Stimulated activated CD8-positive, alpha-beta memory T cell treated with anti-CD3 and anti-CD28 coated beads, Interleukin-4, amount 100 ng/mL, for 48 hours (primary cell): ENCODE data around the gene ST6GALNAC3.
"Not testable (repeated sequence)": the region's sequence is repeated elsewhere in the genome, so short reads cannot be mapped to it uniquely, and the experiment has no call there.

Experiments used
- DNase-seq: peaks from one replicate; pipeline ENCODE4 v3.0.0-alpha.2; 2020

Gene ST6GALNAC3

GRCh38 chr1:76601465-76601864, 526.9 kb downstream of the ST6GALNAC3 start:
- no peak for DNase-seq

GRCh38 chr1:76607717-76608116, 533.2 kb downstream of the ST6GALNAC3 start:
- no peak for DNase-seq

GRCh38 chr1:76611770-76612445, 537.4 kb downstream of the ST6GALNAC3 start:
- no peak for DNase-seq

GRCh38 chr1:76613886-76614285, 539.3 kb downstream of the ST6GALNAC3 start:
- DNase-seq = no peak

- no peak for DNase-seq
These were observed 540.9 kb downstream of the ST6GALNAC3 start for GRCh38 chr1:76615253-76616035.

- no peak for DNase-seq
These were observed 545.8 kb downstream of the ST6GALNAC3 start for GRCh38 chr1:76620371-76620770.

GRCh38 chr1:76622774-76623528, 548.4 kb downstream of the ST6GALNAC3 start:
- DNase-seq = no peak

GRCh38 chr1:76625886-76626678, 551.5 kb downstream of the ST6GALNAC3 start:
- no peak for DNase-seq

GRCh38 chr1:76627498-76627897, 553.0 kb downstream of the ST6GALNAC3 start:
- no peak for DNase-seq

- no peak for DNase-seq
These were observed 553.4 kb downstream of the ST6GALNAC3 start for GRCh38 chr1:76627901-76628300.

GRCh38 chr1:76632136-76632535, 557.6 kb downstream of the ST6GALNAC3 start:
- DNase-seq = no peak

GRCh38 chr1:76635784-76636183, 561.2 kb downstream of the ST6GALNAC3 start:
- DNase-seq = no peak

GRCh38 chr1:76639181-76639580, 564.6 kb downstream of the ST6GALNAC3 start:
- no peak for DNase-seq

GRCh38 chr1:76640092-76640491, 565.5 kb downstream of the ST6GALNAC3 start:
- DNase-seq = no peak

GRCh38 chr1:76640723-76641122, 566.2 kb downstream of the ST6GALNAC3 start:
- DNase-seq = no peak

GRCh38 chr1:76644139-76644538, 569.6 kb downstream of the ST6GALNAC3 start:
- DNase-seq = no peak

- not testable (repeated sequence) for DNase-seq
These were observed 578.3 kb downstream of the ST6GALNAC3 start for GRCh38 chr1:76652860-76653259.

GRCh38 chr1:76657623-76658022, 583.1 kb downstream of the ST6GALNAC3 start:
- no peak for DNase-seq

GRCh38 chr1:76659171-76659940, 584.8 kb downstream of the ST6GALNAC3 start:
- no peak for DNase-seq

GRCh38 chr1:76661531-76661930, 587.0 kb downstream of the ST6GALNAC3 start:
- DNase-seq = no peak

GRCh38 chr1:76666499-76666898, 592.0 kb downstream of the ST6GALNAC3 start:
- no peak for DNase-seq

- no peak for DNase-seq
These were observed 593.5 kb downstream of the ST6GALNAC3 start for GRCh38 chr1:76668046-76668445.
